ENCODE measurements around the gene RNPEPL1.
"Not testable (repeated sequence)": the region's sequence is repeated elsewhere in the genome, so short reads cannot be mapped to it uniquely, and the experiment has no call there.

RNPEPL1 gene

DNA sequence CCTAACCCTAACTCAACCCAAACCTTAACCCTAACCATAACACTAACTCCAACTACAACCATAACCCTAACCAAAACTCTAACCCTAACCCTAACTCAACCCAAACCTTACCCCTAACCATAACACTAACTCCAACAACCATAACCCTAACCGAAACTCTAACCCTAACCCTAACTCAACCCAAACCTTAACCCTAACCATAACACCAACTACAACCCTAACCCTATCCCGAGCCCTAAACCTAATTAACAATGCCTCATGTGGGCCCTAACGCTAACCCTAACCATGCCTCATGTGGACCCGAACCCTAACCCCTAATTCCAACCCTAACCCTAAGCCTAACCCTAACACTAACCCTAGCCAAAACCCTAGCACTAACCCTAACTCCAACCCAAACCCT is 45.5 kb downstream of the RNPEPL1 start:
- ChIA-PET POLR2A (no interaction called here), CTCF (no interaction called here)
- DNase-seq (ENCODE audit: extremely low spot score), result no peak
- TF ChIP-seq, protein P1, sequence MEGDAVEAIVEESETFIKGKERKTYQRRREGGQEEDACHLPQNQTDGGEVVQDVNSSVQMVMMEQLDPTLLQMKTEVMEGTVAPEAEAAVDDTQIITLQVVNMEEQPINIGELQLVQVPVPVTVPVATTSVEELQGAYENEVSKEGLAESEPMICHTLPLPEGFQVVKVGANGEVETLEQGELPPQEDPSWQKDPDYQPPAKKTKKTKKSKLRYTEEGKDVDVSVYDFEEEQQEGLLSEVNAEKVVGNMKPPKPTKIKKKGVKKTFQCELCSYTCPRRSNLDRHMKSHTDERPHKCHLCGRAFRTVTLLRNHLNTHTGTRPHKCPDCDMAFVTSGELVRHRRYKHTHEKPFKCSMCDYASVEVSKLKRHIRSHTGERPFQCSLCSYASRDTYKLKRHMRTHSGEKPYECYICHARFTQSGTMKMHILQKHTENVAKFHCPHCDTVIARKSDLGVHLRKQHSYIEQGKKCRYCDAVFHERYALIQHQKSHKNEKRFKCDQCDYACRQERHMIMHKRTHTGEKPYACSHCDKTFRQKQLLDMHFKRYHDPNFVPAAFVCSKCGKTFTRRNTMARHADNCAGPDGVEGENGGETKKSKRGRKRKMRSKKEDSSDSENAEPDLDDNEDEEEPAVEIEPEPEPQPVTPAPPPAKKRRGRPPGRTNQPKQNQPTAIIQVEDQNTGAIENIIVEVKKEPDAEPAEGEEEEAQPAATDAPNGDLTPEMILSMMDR (IDR thresholded peaks at IDR 0.05; ENCODE audit: control extremely low read depth, extremely low read depth, low read depth, missing control alignments), result no peak

- ChIA-PET CTCF (no interaction called here), POLR2A (no interaction called here)
- TF ChIP-seq, protein P1 (IDR thresholded peaks at IDR 0.05; ENCODE audit: control extremely low read depth, extremely low read depth, low read depth, missing control alignments), result no peak
- no peak for DNase-seq (ENCODE audit: extremely low spot score)
These were observed 46.1 kb downstream of the RNPEPL1 start for GRCh38 chr2:240614391-240614790.

- TF ChIP-seq, protein P1 (IDR thresholded peaks at IDR 0.05; ENCODE audit: control extremely low read depth, extremely low read depth, low read depth, missing control alignments), result no peak
- ChIA-PET POLR2A (no interaction called here), CTCF (no interaction called here)
- no peak for DNase-seq (ENCODE audit: extremely low spot score)
These were observed 47.1 kb downstream of the RNPEPL1 start for GRCh38 chr2:240615396-240615795.

GRCh38 chr2:240615820-240616547 is 47.7 kb downstream of the RNPEPL1 start:
- DNase-seq (ENCODE audit: extremely low spot score), result no peak
- TF ChIP-seq, protein P1 (IDR thresholded peaks at IDR 0.05; ENCODE audit: control extremely low read depth, extremely low read depth, low read depth, missing control alignments), result no peak
- POLR2A ChIA-PET, result no interaction called here
- CTCF ChIA-PET, result no interaction called here

- POLR2A ChIA-PET; DNase-seq (ENCODE audit: extremely low spot score): not testable (repeated sequence)
- CTCF ChIA-PET, result interaction anchor here (1.0 kb wide), 1 partner anchor 28 kb away, joined by 3 read pairs; no protein-coding TSS in a partner anchor
These were observed 48.8 kb downstream of the RNPEPL1 start for GRCh38 chr2:240616860-240617666.

DNA sequence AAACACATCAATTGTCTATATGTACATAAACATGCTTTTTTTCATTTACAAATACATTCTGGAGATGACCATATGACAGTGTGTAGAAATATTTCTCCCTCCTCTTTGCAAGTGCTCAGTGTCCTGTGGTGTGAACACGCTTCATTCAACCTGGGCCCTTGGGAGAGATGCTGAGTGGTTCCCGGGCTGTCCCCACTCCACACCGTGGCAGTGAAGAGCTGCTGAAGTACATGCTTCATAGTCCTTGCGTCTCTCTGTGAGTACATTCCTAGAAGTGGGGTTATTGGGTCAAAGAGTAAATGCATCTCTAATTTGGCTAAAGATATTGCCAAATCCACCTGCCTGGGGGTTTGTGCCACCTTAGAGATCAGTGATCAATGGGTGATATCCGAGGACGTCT is 50.5 kb downstream of the RNPEPL1 start:
- no peak for DNase-seq (ENCODE audit: extremely low spot score)
- POLR2A ChIA-PET, result no interaction called here
- CTCF ChIA-PET, result interaction anchor here (0.6 kb wide), 1 partner anchor 68 kb away, joined by 3 read pairs; no protein-coding TSS in a partner anchor
- TF ChIP-seq, protein P1 (IDR thresholded peaks at IDR 0.05; ENCODE audit: control extremely low read depth, extremely low read depth, low read depth, missing control alignments), result no peak
